DMS53 (cell line): Measurements from ENCODE around the gene AIG1.
A peak's percentile ranks its signal among the peaks of the same experiment; 100 is the strongest.
"Not testable (repeated sequence)": the region's sequence is repeated elsewhere in the genome, so short reads cannot be mapped to it uniquely, and the experiment has no call there.

Experiments
- DNase-seq: peaks from one replicate; lab custom pipeline; 2025; lab: John Stamatoyannopoulos, UW

The AIG1 gene

GRCh38 chr6:143060806-143061596, at the start of gene AIG1:
AIG1 (plus strand) TSS chr6:143060889; CDS start chr6:143060926, 37 bp downstream.
- DNase-seq, result peak; percentile 84

GRCh38 chr6:143014764-143015163, 45.9 kb upstream of the AIG1 start:
- no peak for DNase-seq

GRCh38 chr6:143015300-143015706, 45.4 kb upstream of the AIG1 start:
- DNase-seq, result no peak

GRCh38 chr6:143018955-143019354, 41.7 kb upstream of the AIG1 start:
- DNase-seq, result no peak

GRCh38 chr6:143020862-143021261, 39.8 kb upstream of the AIG1 start:
- not testable (repeated sequence) for DNase-seq

- no peak for DNase-seq
Measured at GRCh38 chr6:143021543-143021942, 39.1 kb upstream of the AIG1 start.

GRCh38 chr6:143022587-143022986, 38.1 kb upstream of the AIG1 start:
- DNase-seq, result no peak

- DNase-seq, result no peak
Measured at GRCh38 chr6:143023695-143024094, 37.0 kb upstream of the AIG1 start.

GRCh38 chr6:143024977-143025376, 35.7 kb upstream of the AIG1 start:
- no peak for DNase-seq

- peak; percentile 37 for DNase-seq
Measured at GRCh38 chr6:143026696-143027449, 33.8 kb upstream of the AIG1 start.

GRCh38 chr6:143034689-143035334, 25.9 kb upstream of the AIG1 start:
- DNase-seq, result peak; percentile 72

- no peak for DNase-seq
Measured at GRCh38 chr6:143037470-143037869, 23.2 kb upstream of the AIG1 start.

- DNase-seq, result no peak
Measured at GRCh38 chr6:143038833-143039232, 21.9 kb upstream of the AIG1 start.

- no peak for DNase-seq
Measured at GRCh38 chr6:143039548-143039947, 21.1 kb upstream of the AIG1 start.

- no peak for DNase-seq
Measured at GRCh38 chr6:143040018-143040417, 20.7 kb upstream of the AIG1 start.

GRCh38 chr6:143044345-143044744, 16.3 kb upstream of the AIG1 start:
- DNase-seq, result not testable (repeated sequence)

- DNase-seq, result no peak
Measured at GRCh38 chr6:143049611-143050010, 11.1 kb upstream of the AIG1 start.

GRCh38 chr6:143050509-143050908, 10.2 kb upstream of the AIG1 start:
- no peak for DNase-seq

GRCh38 chr6:143052282-143052681, 8.4 kb upstream of the AIG1 start:
- DNase-seq, result no peak

- DNase-seq, result no peak
Measured at GRCh38 chr6:143053856-143054255, 6.8 kb upstream of the AIG1 start.

GRCh38 chr6:143054329-143054728, 6.4 kb upstream of the AIG1 start:
- DNase-seq, result no peak

GRCh38 chr6:143055213-143055612, 5.5 kb upstream of the AIG1 start:
- DNase-seq, result no peak

- DNase-seq, result no peak
Measured at GRCh38 chr6:143055891-143056290, 4.8 kb upstream of the AIG1 start.
